ENCODE results near the gene ZNF785.

ZNF785 gene

GRCh38 chr16:30581457-30581856 lies 4.0 kb downstream of the ZNF785 start:
- Histone ChIP-seq H3K4me3 (ENCODE audit: low read depth in 1 of 2, low read length in 2 of 2) (no peak overlapping the region), H3K9me3 (ENCODE audit: control insufficient read depth in 1 of 2, low read length in 2 of 2) (no peaks in the 10 kb centered on the region), H3K4me1 (ENCODE audit: control insufficient read depth in 1 of 2, insufficient read depth in 2 of 2, low read length in 2 of 2) (peaks cover 7 to 17% of the 10 kb centered on the region in 2 donors), H3K27me3 (ENCODE audit: control insufficient read depth in 1 of 2, insufficient read depth in 2 of 2, low read length in 2 of 2) (no peaks in the 10 kb centered on the region), H3K9ac (ENCODE audit: low read depth in 1 of 2, low read length in 2 of 2) (no peak overlapping the region), H3K27ac (ENCODE audit: low read depth, low read length) (no peak overlapping the region), H3K36me3 (ENCODE audit: control insufficient read depth in 1 of 2, insufficient read depth in 2 of 2, low read length in 2 of 2) (peaks cover 8 to 45% of the 10 kb centered on the region in 2 donors)

GRCh38 chr16:30574678-30575077 lies 10.8 kb downstream of the ZNF785 start:
- H3K27ac ChIP-seq (ENCODE audit: low read depth, low read length) = no peak overlapping the region
- H3K9ac ChIP-seq (ENCODE audit: low read depth in 1 of 2, low read length in 2 of 2) = no peak overlapping the region
- peaks cover 18 to 19% of the 10 kb centered on the region in 2 donors for H3K4me1 ChIP-seq (ENCODE audit: control insufficient read depth in 1 of 2, insufficient read depth in 2 of 2, low read length in 2 of 2)
- peaks cover 0 to 18% of the 10 kb centered on the region in 2 donors for H3K36me3 ChIP-seq (ENCODE audit: control insufficient read depth in 1 of 2, insufficient read depth in 2 of 2, low read length in 2 of 2)
- H3K4me3 ChIP-seq (ENCODE audit: low read depth in 1 of 2, low read length in 2 of 2) = no peak overlapping the region
- no peaks in the 10 kb centered on the region for H3K27me3 ChIP-seq (ENCODE audit: control insufficient read depth in 1 of 2, insufficient read depth in 2 of 2, low read length in 2 of 2)
- H3K9me3 ChIP-seq (ENCODE audit: control insufficient read depth in 1 of 2, low read length in 2 of 2) = no peaks in the 10 kb centered on the region

GRCh38 chr16:30571445-30572322 lies 13.8 kb downstream of the ZNF785 start, which contains the start of gene ZNF688:
Gene ZNF688, minus strand, starts transcription at chr16:30571714. Its CDS starts 85 bp downstream, at chr16:30571629.
- Histone ChIP-seq H3K36me3 (ENCODE audit: control insufficient read depth in 1 of 2, insufficient read depth in 2 of 2, low read length in 2 of 2) (no peaks in the 10 kb centered on the region), H3K27ac (ENCODE audit: low read depth, low read length) (peak within 1 kb of the TSS; percentile 87), H3K4me3 (ENCODE audit: low read depth in 1 of 2, low read length in 2 of 2) (peak within 1 kb of the TSS; percentile 87 to 89), H3K4me1 (ENCODE audit: control insufficient read depth in 1 of 2, insufficient read depth in 2 of 2, low read length in 2 of 2) (peaks cover 20 to 22% of the 10 kb centered on the region in 2 donors), H3K27me3 (ENCODE audit: control insufficient read depth in 1 of 2, insufficient read depth in 2 of 2, low read length in 2 of 2) (no peaks in the 10 kb centered on the region), H3K9me3 (ENCODE audit: control insufficient read depth in 1 of 2, low read length in 2 of 2) (no peaks in the 10 kb centered on the region), H3K9ac (ENCODE audit: low read depth in 1 of 2, low read length in 2 of 2) (peak within 1 kb of the TSS; percentile 94 to 96)

- Histone ChIP-seq H3K27ac (ENCODE audit: low read depth, low read length) (peak overlapping the region; percentile 87), H3K9me3 (ENCODE audit: control insufficient read depth in 1 of 2, low read length in 2 of 2) (no peaks in the 10 kb centered on the region), H3K4me3 (ENCODE audit: low read depth in 1 of 2, low read length in 2 of 2) (peak overlapping the region; percentile 87 to 89), H3K4me1 (ENCODE audit: control insufficient read depth in 1 of 2, insufficient read depth in 2 of 2, low read length in 2 of 2) (peaks cover 20 to 22% of the 10 kb centered on the region in 2 donors), H3K36me3 (ENCODE audit: control insufficient read depth in 1 of 2, insufficient read depth in 2 of 2, low read length in 2 of 2) (no peaks in the 10 kb centered on the region), H3K27me3 (ENCODE audit: control insufficient read depth in 1 of 2, insufficient read depth in 2 of 2, low read length in 2 of 2) (no peaks in the 10 kb centered on the region), H3K9ac (ENCODE audit: low read depth in 1 of 2, low read length in 2 of 2) (peak overlapping the region; percentile 94 to 96)
These were observed 14.7 kb downstream of the ZNF785 start for GRCh38 chr16:30570636-30571444.

- H3K27ac ChIP-seq (ENCODE audit: low read depth, low read length) = no peak overlapping the region
These were observed 15.5 kb downstream of the ZNF785 start for GRCh38 chr16:30569746-30570635.

GRCh38 chr16:30569281-30569680 lies 16.2 kb downstream of the ZNF785 start:
- Histone ChIP-seq H3K4me1 (ENCODE audit: control insufficient read depth in 1 of 2, insufficient read depth in 2 of 2, low read length in 2 of 2) (peaks cover 20 to 22% of the 10 kb centered on the region in 2 donors), H3K27ac (ENCODE audit: low read depth, low read length) (no peak overlapping the region)

More at GRCh38 chr16:30569746-30570635, 15.5 kb downstream of the ZNF785 start:
- Histone ChIP-seq H3K9me3 (ENCODE audit: control insufficient read depth in 1 of 2, low read length in 2 of 2) (no peaks in the 10 kb centered on the region), H3K36me3 (ENCODE audit: control insufficient read depth in 1 of 2, insufficient read depth in 2 of 2, low read length in 2 of 2) (no peaks in the 10 kb centered on the region), H3K4me1 (ENCODE audit: control insufficient read depth in 1 of 2, insufficient read depth in 2 of 2, low read length in 2 of 2) (peaks cover 20 to 22% of the 10 kb centered on the region in 2 donors), H3K4me3 (ENCODE audit: low read depth in 1 of 2, low read length in 2 of 2) (no peak overlapping the region), H3K27me3 (ENCODE audit: control insufficient read depth in 1 of 2, insufficient read depth in 2 of 2, low read length in 2 of 2) (no peaks in the 10 kb centered on the region), H3K9ac (ENCODE audit: low read depth in 1 of 2, low read length in 2 of 2) (no peak overlapping the region)

GRCh38 chr16:30567991-30568638 lies 17.4 kb downstream of the ZNF785 start:
- no peak overlapping the region for H3K9ac ChIP-seq (ENCODE audit: low read depth in 1 of 2, low read length in 2 of 2)

More at GRCh38 chr16:30569281-30569680, 16.2 kb downstream of the ZNF785 start:
- Histone ChIP-seq H3K9me3 (ENCODE audit: control insufficient read depth in 1 of 2, low read length in 2 of 2) (no peaks in the 10 kb centered on the region), H3K27me3 (ENCODE audit: control insufficient read depth in 1 of 2, insufficient read depth in 2 of 2, low read length in 2 of 2) (no peaks in the 10 kb centered on the region), H3K36me3 (ENCODE audit: control insufficient read depth in 1 of 2, insufficient read depth in 2 of 2, low read length in 2 of 2) (no peaks in the 10 kb centered on the region), H3K4me3 (ENCODE audit: low read depth in 1 of 2, low read length in 2 of 2) (no peak overlapping the region), H3K9ac (ENCODE audit: low read depth in 1 of 2, low read length in 2 of 2) (no peak overlapping the region)

GRCh38 chr16:30567160-30567990 lies 18.1 kb downstream of the ZNF785 start:
- Histone ChIP-seq H3K27ac (ENCODE audit: low read depth, low read length) (no peak overlapping the region), H3K27me3 (ENCODE audit: control insufficient read depth in 1 of 2, insufficient read depth in 2 of 2, low read length in 2 of 2) (no peaks in the 10 kb centered on the region), H3K36me3 (ENCODE audit: control insufficient read depth in 1 of 2, insufficient read depth in 2 of 2, low read length in 2 of 2) (no peaks in the 10 kb centered on the region), H3K9ac (ENCODE audit: low read depth in 1 of 2, low read length in 2 of 2) (no peak overlapping the region), H3K4me1 (ENCODE audit: control insufficient read depth in 1 of 2, insufficient read depth in 2 of 2, low read length in 2 of 2) (peaks cover 17 to 19% of the 10 kb centered on the region in 2 donors), H3K4me3 (ENCODE audit: low read depth in 1 of 2, low read length in 2 of 2) (no peak overlapping the region), H3K9me3 (ENCODE audit: control insufficient read depth in 1 of 2, low read length in 2 of 2) (no peaks in the 10 kb centered on the region)

More at GRCh38 chr16:30567991-30568638, 17.4 kb downstream of the ZNF785 start:
- Histone ChIP-seq H3K4me3 (ENCODE audit: low read depth in 1 of 2, low read length in 2 of 2) (no peak overlapping the region), H3K4me1 (ENCODE audit: control insufficient read depth in 1 of 2, insufficient read depth in 2 of 2, low read length in 2 of 2) (peaks cover 20 to 22% of the 10 kb centered on the region in 2 donors), H3K36me3 (ENCODE audit: control insufficient read depth in 1 of 2, insufficient read depth in 2 of 2, low read length in 2 of 2) (no peaks in the 10 kb centered on the region), H3K27me3 (ENCODE audit: control insufficient read depth in 1 of 2, insufficient read depth in 2 of 2, low read length in 2 of 2) (no peaks in the 10 kb centered on the region), H3K9me3 (ENCODE audit: control insufficient read depth in 1 of 2, low read length in 2 of 2) (no peaks in the 10 kb centered on the region), H3K27ac (ENCODE audit: low read depth, low read length) (peak overlapping the region; percentile 1)

Measured in duodenal mucosa (tissue), 2 donors.